Parathyroid adenoma (tissue), 2 donors: ENCODE data around the gene CAMSAP1.
"Not testable (repeated sequence)": the region's sequence is repeated elsewhere in the genome, so short reads cannot be mapped to it uniquely, and the experiment has no call there.

Source experiments
- H2AFZ ChIP-seq: fragments of 300-600 bp; sonication (generic); one replicate; pipeline ENCODE4 v1.7.0; 2017; ENCODE audit warnings: antibody characterized with exemption, mild to moderate bottlenecking
- H3K27ac ChIP-seq: fragments of 300-600 bp; sonication (generic); one replicate; pipeline ENCODE4 v1.7.0; 2017
- H3K27me3 ChIP-seq: fragments of 300-600 bp; sonication (generic); one replicate; pipeline ENCODE4 v1.7.0; 2017; ENCODE audit warnings: low read length; ENCODE audit not compliant: control insufficient read depth, insufficient read depth
- H3K36me3 ChIP-seq: fragments of 300-600 bp; sonication (generic); one replicate; pipeline ENCODE4 v1.7.0; 2017; ENCODE audit warnings: low read length; ENCODE audit not compliant: control insufficient read depth, insufficient read depth
- H3K4me1 ChIP-seq: fragments of 300-600 bp; sonication (generic); one replicate; pipeline ENCODE4 v1.7.0; 2017; ENCODE audit warnings: control low read depth
- H3K4me2 ChIP-seq: fragments of 300-600 bp; sonication (generic); one replicate; pipeline ENCODE4 v1.7.0; 2017; ENCODE audit warnings: low read length
- H3K4me3 ChIP-seq: fragments of 300-600 bp; sonication (generic); one replicate; pipeline ENCODE4 v1.7.0; 2017; ENCODE audit warnings: low read depth, low read length
- H3K79me2 ChIP-seq: fragments of 300-600 bp; sonication (generic); one replicate; pipeline ENCODE4 v1.7.0; 2017; ENCODE audit warnings: control low read depth
- H3K9ac ChIP-seq: fragments of 300-600 bp; sonication (generic); one replicate; pipeline ENCODE4 v1.7.0; 2017; ENCODE audit warnings: mild to moderate bottlenecking
- H3K9me3 ChIP-seq: fragments of 300-600 bp; sonication (generic); one replicate; pipeline ENCODE4 v1.7.0; 2017; ENCODE audit warnings: low read length; ENCODE audit not compliant: control insufficient read depth
- CTCF ChIP-seq: fragments of 300-600 bp; sonication (generic); IDR thresholded peaks from one replicate; pipeline ENCODE4 v1.7.0; 2017; ENCODE audit warnings: antibody characterized with exemption, mild to moderate bottlenecking
- donor health status: primary hyperparathyroidism.

The CAMSAP1 gene

DNA sequence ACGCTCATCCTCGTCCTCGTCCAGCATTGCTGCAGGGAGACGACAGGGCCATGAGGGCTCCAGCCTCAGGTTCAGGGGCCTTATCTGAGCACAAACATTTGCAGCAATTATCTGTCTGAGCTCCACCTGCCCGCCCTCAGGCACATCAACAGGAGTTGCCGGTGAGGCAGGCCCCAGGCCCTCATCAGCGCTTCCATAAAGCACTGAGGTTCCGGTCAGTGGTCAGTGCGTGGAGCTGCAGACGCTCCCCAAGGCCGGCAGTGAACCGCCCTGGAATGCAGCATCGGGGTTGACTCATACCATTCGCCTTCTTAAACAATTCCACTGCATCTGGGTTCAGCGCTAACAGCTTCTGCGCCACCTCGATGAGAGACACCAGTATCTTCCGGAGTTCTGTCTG, 38.6 kb upstream of the CAMSAP1 start:
- no peak overlapping the region for H2AFZ ChIP-seq
- H3K4me2 ChIP-seq: no peak overlapping the region
- H3K79me2 ChIP-seq: peaks cover 4% of the 10 kb centered on the region
- no peaks in the 10 kb centered on the region for H3K9me3 ChIP-seq
- no peak for TF ChIP-seq CTCF
- H3K4me1 ChIP-seq: no peaks in the 10 kb centered on the region
- H3K27me3 ChIP-seq: no peaks in the 10 kb centered on the region
- H3K36me3 ChIP-seq: no peaks in the 10 kb centered on the region
- no peak overlapping the region for H3K27ac ChIP-seq
- no peak overlapping the region for H3K9ac ChIP-seq
- no peak overlapping the region for H3K4me3 ChIP-seq

DNA sequence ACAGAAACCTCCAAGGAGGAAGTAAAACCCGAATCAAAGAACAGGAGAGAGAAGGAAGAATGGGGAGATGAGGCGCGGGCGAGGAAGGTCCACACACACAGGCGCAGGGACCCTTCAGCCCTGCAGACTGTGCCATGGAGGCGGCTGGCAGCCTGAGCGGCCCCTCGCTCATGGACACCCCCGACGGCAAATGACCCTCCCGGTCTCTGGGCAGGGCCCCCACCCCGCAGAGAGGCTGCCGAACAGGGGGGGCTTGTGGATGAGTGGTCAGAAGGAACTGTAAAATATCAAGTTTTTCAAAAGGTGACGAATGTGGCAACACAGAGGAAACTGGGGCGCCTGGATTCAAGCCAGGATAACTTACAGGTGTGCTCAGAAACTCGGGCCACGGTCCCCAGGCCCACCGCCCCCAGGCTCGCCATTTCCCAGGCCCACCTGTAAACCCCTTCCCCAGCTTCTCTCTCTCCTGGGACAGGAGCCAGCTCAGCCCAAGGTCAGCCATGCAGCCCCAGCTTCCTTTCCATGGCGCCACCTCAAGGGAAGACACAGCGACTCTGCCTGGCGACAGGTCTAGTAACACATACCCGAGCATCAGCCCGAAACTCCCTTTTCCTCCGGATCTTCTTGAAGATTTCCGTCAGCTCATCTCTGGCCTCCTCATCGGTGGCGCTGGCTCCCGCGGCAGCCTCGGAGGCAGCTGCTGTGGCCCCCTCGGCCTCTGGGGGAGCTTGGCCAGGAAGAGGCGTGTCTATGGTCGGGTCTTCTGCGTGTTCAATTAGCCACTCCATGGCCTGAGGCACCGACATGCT, 37.3 kb upstream of the CAMSAP1 start:
- H3K36me3 ChIP-seq: no peaks in the 10 kb centered on the region
- H3K4me3 ChIP-seq: no peak overlapping the region
- H3K79me2 ChIP-seq: peaks cover 6% of the 10 kb centered on the region
- no peak overlapping the region for H2AFZ ChIP-seq
- TF ChIP-seq CTCF: no peak
- no peak overlapping the region for H3K27ac ChIP-seq
- H3K9me3 ChIP-seq: no peaks in the 10 kb centered on the region
- H3K9ac ChIP-seq: no peak overlapping the region
- H3K4me1 ChIP-seq: no peaks in the 10 kb centered on the region
- H3K27me3 ChIP-seq: no peaks in the 10 kb centered on the region
- H3K4me2 ChIP-seq: no peak overlapping the region

GRCh38 chr9:135943604-135944003, 36.3 kb upstream of the CAMSAP1 start:
- not testable (repeated sequence) for H3K4me1 ChIP-seq, H3K9ac ChIP-seq, H3K36me3 ChIP-seq, H3K4me3 ChIP-seq, H3K27ac ChIP-seq, H3K4me2 ChIP-seq, H3K79me2 ChIP-seq, H2AFZ ChIP-seq, H3K9me3 ChIP-seq, H3K27me3 ChIP-seq

DNA sequence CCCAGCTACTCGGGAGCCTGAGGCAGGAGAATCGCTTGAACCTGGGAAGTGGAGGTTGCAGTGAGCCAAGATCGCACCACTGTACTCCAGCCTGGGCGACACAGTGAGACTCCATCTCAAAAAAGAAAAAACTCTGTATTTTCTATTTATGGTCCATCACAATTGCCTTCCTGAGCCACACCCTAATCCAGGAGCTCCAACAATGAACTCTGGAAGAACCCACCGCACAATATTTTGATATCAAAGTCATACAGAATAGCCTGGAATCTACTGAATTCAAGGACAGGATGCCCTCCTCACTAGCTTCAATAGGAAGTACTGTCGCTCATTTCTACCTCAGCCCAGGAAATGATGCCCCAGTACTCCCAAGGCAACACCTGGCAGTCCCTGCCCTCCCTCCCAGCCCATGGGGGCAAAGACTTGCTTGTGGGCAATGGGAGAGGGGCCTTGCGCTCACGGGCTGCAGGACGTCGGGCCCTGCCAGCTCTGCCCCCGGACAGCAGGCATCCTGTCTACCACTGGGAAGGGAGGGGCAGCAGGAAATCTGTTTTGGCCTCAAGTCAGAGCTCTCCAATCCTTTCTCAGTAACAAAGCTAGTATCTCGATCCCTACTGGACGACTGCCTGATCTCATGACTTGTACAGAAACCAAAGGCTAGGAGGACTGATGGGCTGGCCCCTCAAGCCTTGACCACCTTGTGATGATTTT, 34.1 kb upstream of the CAMSAP1 start:
- Histone ChIP-seq H2AFZ (no peak overlapping the region), H3K4me1 (no peaks in the 10 kb centered on the region), H3K4me2 (no peak overlapping the region), H3K79me2 (peaks cover 8% of the 10 kb centered on the region), H3K4me3 (no peak overlapping the region), H3K9ac (no peak overlapping the region), H3K27ac (peak overlapping the region; percentile 39), H3K36me3 (no peaks in the 10 kb centered on the region), H3K27me3 (no peaks in the 10 kb centered on the region), H3K9me3 (no peaks in the 10 kb centered on the region)
- TF ChIP-seq CTCF: no peak

DNA sequence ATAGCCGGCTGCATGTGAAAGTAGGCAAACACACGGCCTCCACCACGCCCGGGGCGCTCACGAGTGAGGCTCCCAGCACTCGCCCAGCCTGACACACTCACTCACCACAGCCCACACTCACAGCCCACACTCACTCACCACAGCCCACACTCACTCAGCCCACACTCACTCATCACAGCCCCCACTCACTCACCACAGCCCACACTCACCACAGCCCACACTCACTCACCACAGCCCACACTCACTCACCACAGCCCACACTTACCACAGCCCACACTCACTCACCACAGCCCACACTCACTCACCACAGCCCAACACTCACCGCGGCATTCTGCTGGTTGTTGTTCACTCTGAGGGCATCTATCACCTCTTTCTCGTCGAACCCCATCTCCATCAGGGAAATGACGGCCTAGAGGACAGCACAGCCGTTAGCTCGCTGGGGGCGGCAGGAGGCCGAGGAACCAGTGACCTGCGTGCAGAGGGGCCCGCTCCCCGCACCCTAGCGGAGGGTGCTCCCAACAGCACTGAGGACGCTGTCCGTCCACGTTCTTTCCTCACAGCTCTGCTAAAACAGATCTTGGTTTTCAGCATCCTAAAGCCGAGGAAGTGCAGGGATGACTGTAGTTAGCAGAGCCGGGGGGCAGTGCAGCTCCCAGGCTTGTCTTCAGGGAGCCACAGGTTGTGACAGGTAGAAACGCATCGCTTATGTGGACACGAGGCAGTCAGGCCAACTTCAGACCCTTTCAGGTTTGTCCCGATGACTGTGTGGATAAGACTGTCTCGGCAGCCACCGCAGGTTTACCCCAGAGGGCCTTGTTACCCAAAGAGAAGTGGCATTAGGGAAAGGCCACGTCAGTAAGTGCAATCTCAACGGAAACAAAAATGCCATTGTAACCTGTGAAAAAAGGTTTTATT, 32.3 kb upstream of the CAMSAP1 start:
- H3K27ac ChIP-seq: no peak overlapping the region
- TF ChIP-seq CTCF: no peak
- no peak overlapping the region for H2AFZ ChIP-seq
- H3K4me3 ChIP-seq: no peak overlapping the region
- H3K27me3 ChIP-seq: no peaks in the 10 kb centered on the region
- H3K4me2 ChIP-seq: no peak overlapping the region
- H3K9ac ChIP-seq: no peak overlapping the region
- H3K4me1 ChIP-seq: no peaks in the 10 kb centered on the region
- H3K79me2 ChIP-seq: peaks cover 5% of the 10 kb centered on the region
- no peaks in the 10 kb centered on the region for H3K36me3 ChIP-seq
- H3K9me3 ChIP-seq: no peaks in the 10 kb centered on the region
